HG03342 (cell line): ENCODE measurements around the gene GNL2.

Experiments used
- ATAC-seq: cut with Tn5 transposase; IDR thresholded peaks from one replicate; pipeline ENCODE4 v1.9.1; 2021; ENCODE audit warnings: mild to moderate bottlenecking, moderate library complexity; ENCODE audit not compliant: unreplicated experiment

Gene GNL2

DNA sequence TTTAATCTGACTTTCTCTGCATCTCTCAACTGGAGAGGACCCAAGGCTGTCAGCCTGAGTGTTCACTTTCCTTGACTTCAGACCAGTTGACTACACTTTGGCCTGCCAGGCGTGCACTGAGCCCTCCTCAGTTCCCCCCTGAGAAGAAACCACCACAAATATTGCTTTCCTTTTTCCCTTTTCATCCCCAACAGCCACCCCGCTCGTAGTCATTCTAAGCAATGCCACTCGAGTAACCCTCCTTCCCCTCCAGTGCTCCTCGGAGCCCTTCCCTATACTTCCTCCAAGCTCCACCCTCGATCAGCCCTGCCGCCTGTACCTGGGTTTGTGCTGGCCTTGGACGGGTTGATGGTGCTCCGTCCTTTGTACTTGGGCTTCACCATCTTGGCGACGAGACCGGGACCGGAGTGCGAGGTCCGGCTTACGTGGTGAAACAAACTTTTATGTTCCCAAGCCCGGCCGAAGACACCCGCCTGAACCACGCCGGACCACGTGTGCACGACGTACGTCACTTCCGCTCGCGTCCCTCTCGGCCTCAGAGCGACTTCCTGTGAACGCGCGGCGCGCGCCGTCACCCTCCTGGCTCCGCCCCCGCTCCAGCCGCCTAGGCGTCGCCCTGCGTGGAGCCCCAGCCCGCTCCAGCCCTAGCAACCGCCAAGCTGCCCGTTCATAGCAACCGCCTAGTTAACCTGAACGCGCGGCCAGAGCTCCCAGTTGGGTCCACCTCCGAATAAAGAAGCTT is at the start of gene GNL2:
Gene GNL2, minus strand, starts transcription at position 498 of the 742 bp plus-strand sequence. Its CDS starts 115 bp downstream, at position 383.
- peak; percentile 97 for ATAC-seq

DNA sequence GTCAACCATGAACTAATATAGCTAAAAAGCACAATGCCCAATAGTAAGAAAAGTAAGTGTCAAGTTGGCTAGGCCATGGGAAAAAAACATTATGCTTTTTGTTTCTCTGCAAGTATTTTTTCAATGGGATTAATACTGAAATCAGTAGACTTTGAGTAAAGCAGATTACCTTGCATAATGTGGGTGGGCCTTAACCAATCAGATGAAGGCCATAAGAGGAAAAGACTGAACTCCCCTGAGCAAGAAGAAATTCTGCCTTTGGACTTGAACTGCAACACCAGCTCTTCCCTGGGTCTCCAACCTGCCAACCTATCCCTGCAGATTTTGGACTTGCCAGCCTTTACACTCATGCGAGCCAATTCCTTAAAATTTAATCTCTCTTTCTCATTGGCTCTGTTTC is 45.3 kb upstream of the GNL2 start:
- ATAC-seq = no peak

DNA sequence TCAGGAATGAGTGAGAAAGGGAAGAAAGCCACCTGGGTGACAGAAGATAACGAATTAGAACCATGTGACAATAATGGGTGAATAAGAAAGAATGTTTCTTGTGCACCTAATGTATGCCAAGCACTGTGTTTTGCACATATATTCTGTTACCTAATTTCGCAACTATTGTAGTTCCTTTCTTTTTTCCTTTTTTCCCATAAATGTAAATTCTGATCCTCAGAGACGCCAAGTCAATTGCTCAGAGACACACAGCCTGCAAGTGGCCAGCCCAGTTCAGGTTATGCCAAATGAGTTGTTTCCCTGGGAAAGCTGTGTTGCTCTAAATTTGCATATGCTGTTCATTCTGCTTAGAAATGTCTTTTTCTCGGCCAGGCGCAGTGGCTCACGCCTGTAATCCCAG is 40.7 kb upstream of the GNL2 start:
- ATAC-seq = no peak

DNA sequence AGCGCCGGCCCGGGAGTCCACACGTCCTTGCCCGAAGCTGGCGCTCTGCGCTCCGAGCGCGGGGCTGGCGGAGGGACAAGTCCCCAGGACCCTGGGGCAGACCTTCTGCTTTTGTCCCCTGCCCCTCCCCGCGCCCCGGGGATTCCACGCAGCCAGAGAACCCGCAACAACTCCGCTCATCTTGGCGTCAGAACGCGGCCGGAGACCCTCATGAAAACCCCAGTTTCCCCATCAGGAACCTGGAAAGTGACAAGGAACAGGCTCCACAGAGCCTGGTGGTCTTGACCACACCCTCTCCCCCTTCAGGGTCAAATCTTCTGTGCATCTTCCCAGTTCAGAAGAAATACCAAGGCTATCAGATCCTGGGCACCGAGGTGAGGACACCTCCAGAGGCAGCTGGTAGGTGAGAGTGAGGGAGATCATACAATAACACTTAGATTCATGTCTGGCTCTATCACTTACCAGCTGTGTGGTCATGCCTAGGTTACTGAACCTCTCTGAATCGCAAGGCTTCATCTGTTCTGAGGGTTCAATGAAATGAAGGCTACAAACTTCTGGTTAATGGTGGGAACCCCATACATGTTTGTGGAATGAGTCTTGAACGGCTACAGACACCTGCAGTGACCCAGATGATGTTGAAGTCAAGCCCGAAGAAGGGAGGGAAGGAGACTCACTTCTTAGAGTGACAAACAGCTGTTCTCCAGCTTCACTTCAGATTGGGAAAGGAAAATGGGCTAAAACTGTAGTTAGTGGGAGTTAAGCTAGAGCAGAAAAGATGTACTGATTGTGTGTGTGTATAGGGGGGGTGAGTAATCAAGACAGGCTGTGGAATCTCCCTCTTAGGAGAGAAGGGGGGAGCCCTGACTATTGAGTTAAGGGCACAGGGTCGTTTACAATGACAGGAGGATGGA is 39.5 kb upstream of the GNL2 start:
- ATAC-seq = no peak

DNA sequence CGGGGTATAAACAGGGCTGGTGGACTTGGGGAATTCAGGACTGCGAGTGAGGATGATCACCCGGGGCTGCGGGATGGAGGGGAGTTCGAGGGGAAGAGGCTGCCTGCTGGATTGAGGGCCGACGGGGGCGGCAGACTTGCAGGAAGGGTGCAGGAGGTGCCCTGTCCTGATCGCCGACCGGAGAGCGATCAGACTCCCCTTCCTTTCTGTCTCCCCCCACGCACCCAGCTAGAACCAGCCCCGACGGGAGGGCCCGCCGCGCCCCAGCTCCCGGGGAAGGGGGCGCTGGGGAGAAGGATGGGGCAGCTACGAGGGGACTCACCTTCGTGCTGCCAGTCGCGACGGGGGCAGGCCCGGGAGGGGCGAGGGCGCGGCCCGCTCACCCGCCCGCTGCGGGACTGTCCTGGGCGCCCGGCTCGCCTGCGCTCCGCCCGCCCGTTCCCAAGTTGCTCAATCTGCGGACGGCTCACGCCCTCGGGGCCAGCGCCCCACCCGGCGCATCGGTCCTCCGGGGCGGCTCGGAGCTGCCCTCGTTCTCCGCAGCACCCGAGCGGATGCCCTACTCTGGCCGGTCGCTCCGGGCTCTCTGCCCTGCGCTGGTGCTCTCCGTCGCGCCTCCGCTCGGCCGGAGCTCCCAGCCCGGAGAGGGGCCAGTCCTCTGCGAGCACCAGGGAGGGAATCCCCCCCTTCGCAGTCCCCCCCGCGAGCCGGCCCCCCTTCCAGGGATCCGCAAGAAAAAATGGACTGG is 38.7 kb upstream of the GNL2 start, which contains the start of gene RSPO1:
Gene RSPO1, minus strand, starts transcription at position 649 of the 748 bp plus-strand sequence. CDS start 5,231 bp downstream, outside the sequence.
- no peak for ATAC-seq

DNA sequence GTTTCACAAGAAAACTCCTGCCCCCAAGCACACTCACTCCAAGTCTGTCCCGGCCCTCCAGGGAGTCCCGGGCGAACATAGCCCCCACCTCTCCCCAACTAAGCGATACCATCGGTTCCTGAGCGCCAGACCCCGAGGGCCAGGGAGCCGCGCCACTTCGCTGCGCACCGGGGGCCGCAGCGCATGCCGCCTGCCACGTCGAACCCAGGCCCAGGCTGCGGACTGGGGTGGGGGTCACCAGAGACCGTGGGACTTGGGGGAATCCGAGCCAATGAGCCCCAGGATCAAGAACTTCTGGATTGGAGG is 38.2 kb upstream of the GNL2 start:
- no peak for ATAC-seq

DNA sequence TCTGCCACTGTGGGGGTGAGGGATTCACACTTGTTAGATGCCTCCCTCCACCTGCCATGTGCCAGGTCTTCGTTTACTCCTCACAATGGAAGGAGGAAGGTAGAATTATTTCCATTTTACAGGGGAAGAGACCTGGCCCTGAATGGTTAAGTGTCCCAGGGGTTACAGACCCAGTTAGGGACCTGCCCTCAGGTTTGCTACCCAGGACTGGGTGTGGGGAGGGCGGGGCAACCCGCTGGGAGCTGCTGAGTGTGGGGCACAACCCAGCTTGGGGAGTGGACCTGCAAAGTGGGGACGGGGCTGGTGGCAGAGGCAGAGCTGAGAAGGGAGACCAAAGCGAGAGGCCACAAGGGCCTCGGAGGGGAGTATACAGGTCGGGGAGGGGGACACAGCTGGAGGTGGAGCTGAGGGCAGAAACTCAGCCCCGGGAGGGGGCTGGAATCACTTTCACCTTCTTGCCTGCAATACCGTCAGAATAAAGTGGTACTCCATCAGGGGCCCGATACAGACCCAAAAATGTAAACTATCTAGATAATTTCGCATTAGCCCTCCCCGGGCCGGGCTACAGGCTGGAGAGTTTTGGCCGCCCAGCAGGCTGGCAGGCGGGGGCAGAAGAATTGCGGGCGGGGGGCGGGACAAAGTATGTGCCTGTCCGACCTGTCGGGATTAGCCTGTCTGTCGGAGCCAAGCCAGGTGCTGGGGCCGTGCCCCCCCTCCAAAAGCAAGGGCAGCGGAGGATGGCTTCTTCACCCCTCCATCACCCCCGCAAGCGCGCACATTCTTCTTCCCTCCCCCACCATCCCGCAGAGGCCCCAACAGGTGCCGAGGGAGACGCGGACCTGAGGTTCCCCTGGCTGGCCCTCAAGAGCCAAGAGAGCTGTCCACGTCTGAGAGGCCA is 37.6 kb upstream of the GNL2 start:
- ATAC-seq = no peak

DNA sequence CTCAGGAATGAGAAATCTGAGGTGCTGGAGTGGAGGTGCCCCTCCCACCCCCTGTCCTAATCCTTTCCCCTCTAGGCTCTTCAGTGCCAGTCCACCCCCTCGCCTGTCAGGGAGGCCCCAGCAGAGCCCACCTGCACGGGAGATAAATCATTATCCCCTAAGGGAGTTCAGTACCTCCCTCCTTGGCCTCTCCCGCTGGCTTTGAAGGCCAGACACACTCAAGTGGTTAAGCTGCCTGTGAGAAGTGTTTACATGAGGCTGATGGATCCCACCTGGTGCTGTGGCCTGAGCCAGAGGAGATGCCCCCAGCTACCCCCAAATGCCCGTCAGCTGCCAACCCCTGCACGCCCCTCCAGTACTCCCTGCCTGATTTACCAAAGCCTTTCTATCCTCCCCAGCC is 35.3 kb upstream of the GNL2 start:
- no peak for ATAC-seq

DNA sequence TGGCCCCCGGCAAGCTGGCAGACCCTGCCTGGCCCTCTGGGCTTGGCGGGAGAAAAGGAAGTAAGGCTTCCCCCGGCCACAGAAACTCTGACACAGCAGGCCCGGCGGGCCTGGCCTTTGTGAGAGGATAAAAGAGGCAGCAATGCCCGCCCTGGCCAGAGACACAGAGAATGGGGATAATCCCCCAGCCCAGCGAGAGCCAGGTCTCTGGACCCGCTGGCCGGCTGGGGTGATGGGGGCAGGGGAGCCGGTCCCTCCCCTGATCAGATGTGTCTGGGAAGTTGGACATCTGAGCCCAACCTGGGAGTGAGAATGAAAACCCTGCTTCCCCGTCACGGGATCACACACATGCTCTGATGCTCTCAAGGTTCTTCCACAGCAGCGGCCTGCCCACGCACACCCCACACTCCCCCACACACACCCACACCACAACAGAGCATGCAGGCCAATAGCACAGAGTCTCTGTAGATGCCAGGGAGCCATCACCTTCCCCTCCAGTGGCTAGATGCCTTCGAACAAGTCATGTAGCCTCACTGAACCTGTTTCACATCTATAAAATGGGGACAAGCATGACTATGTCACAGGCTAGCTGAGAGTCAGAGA is 34.8 kb upstream of the GNL2 start:
- no peak for ATAC-seq

DNA sequence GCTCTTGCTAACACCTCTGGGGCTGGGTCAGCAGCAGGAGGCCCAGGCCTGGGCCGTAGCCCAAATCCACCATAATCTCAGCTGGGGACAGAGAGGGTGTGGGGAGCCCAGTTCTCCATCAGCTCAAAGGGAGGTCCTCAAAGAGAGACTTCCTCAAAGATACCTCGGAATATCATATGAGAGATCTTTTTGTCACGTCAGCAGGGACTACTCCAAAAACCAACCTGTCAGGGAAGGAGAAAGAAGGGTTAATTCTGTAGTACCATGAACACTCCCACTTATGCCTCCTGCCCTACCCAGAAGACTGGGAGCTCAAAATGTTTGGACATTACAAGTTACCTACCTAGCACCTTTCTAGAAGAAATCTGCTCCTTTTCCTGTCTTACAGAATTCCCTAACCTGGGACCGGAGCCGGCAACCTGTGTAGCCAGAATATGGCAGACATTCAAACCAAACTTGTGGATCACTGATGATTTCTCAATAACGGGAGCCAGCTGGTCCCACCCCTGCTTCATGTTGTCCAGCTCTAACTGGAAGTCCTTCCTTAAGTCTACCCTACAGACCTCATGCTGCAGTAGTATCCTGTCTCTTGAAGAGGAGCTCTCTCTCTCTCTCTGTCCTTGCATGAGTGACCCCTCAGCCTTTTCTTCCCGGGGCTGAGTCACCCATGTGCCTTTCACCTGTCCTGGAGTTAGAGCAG is 34.1 kb upstream of the GNL2 start:
- no peak for ATAC-seq

DNA sequence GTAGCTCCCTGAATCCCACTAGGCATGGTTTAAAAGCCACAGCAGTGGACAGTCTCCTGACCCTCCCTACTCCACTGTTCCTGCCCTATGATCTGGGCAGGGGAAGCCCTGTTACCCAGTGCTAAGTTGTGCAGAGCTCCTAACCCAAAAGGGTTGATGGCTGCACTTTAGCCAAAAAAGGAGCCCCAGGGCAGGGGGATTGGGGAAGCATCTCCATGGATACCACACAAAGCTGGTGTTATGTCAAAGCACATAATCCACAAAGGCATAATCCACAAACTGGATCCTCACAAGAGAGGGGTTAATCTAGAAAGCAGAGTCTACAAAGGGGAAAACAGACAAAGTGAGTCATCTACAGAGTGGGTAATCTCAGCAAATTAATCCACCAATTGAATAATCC is 33.3 kb upstream of the GNL2 start:
- ATAC-seq = no peak

DNA sequence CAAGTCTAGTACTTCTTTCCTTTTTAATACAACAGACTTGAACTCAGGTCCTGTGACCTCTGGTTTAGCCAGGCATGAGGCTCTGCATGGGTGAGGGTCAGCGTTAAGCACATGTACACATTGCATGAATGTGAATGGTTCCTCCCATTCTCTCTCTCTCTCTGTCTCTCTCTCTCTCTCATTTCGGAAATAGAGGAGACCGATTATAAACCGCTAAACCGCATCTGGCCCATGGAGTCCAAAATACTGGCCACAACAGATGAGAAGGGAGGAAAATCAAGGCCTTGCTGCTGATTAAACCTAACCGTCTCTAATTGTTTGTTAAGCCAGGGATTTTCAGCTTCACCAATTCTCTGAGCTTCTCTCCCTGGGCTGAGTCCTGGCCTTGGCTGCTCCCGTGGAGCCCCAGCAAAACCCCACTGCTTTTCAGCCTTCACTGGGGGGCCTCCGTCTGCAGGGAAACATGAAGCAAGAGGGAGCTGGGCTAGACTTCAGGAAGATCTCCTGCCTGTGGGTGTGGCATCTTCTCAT is 32.4 kb upstream of the GNL2 start:
- no peak for ATAC-seq

DNA sequence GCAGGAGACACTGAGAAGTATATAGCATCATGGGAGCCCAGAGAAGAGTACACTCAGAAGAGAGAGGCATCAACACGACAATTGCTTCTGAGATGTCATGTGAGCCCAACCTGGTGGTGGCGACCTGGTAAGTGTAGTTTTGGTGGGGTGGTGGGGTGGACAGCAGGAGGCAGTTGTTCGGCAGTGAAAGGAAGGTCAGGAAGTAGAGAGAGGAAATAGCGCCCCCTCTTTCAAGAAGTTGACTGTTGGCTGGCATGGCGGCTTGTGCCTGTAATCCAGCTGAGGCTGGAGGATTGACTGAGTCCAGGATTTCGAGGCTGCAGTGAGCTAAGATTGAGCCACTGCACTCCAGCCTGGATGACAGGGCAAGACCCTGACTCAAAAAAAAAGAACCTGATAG is 26.4 kb upstream of the GNL2 start:
- no peak for ATAC-seq

DNA sequence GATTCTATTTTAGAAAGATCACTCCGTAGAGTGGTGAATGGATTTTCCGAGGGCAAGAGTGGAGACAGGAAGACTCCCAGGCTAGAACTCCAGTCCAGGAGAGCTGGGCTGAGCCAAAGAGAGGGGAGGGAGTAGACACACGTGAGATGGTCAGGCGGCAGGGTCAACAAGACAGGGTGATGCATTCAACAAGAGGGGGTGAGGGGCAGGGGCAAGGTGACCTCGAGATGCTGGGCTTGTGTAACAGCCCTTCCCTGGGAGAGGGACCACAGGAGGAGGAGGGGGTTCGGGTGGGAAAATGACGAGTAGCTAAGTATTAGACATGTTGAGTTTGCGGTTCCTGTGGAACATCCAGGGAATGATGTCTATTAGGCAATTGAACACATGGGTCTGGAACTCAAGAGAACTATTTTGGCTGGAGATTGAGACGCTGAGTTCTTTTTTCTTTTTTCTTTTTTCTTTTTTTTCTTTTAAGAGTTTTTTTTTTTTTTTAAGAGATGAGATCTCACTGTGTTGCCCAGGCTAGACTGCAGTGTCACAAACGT is 25.7 kb upstream of the GNL2 start:
- no peak for ATAC-seq

DNA sequence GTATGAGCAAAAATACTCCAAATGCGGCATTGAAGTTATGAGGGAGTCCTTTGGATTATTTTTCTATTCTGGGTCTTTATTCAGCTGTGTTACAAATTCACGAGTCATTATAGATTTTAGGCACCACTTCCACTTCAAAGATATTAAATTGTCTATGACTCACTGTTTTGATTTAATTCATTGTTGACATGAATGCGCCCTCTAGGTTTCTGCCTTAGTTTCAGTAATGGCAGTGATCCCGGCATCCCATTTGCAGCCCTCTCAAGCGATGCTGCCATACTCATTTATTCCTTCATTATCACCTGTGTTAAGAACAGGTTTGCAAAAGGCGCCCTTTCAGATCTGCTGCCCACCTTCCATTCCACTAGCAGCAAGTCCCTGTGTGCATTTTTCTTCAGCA is 25.0 kb upstream of the GNL2 start:
- no peak for ATAC-seq

DNA sequence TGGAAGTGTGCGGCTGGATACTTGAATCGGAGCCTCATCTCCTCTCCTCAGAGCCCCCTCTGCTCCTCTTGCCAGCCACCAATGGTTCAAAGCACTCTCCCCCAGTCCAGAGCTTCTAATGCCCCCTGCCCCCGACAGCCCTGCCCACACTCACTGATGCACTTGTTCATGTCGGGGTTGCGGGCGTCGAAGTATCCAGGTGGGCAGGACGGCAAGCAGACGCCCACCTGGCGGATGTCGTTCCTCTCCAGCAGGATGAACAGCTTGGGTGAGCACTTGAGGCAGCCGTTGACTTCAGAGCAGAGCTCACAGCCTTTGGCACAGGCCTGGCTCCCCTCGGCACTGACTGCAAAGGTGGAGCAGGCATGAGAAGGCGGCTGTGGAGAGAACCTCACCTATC is 20.6 kb upstream of the GNL2 start:
- ATAC-seq = no peak

DNA sequence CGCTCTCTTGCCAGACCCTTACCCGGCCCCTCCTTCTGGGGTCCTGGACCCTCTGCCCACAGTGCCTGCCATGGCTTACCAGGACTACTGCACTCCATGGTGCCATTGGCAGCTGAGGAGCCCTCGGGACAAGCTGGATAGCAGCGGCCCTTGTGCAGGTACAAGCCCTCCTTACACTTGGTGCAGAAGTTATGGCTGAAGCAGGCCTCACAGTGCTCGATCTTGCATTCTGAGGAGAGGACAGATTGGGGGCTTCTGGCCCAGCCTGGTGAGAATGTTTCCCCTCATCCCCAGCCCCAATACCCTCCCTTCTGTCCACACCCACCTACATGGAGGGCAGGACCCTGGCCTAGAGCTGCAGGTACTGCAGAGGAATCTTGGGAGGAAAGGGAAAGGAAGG is 18.4 kb upstream of the GNL2 start:
- ATAC-seq = no peak

DNA sequence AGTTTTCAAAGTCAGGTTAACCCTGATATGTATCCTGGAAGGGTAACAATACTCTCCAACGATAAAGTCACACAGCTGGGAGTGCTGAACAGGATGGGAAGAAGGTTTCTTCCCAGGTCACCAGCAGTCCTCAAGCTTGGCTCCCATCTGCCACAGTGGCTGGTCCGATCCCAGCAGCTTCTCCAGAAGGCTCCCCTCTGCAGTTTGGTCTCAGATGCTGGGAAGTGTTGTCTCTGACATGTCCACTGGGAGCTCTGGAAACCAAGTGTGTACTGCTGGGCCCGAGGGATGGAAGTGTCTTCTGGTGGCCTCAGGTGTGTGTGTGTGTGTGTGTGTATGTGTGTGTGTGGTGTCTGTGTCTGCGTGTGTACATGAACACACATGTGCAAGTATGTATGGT is 16.4 kb upstream of the GNL2 start:
- ATAC-seq = no peak

DNA sequence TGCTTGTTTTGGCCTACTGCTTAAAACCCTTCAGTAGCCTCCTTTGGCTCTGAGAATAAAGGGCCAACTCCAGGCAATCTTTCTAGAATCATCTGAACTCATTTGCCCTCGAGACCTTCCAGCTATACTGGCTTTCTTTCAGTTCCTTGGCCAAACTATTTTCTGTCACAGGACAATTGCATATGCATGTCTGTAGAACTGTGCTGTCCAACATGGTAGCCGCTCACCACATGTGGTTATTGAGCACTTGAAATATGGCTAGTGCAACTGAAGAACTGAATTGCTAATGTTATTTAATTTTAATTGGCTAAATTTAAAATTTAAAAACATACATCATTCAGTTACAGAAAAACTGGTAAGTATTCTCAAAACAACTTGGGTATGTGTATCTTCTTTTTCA is 14.3 kb upstream of the GNL2 start:
- ATAC-seq = no peak
